BJ (cell line): ENCODE measurements around the gene ADGRD2. TPM values are rescaled to one million over a fixed set of nuclear protein-coding genes. Genes with fewer than 3 reads are reported as not detected.

ENCODE experiments used
- CTCF ChIA-PET: fragments of 350-600 bp; formaldehyde crosslinking; extraction: SDS; loops from one replicate; lab custom pipeline; 2021; ENCODE audit warnings: antibody characterized with exemption, inconsistent platforms; lab: Yijun Ruan, JAX
- POLR2A ChIA-PET: fragments of 300-600 bp; sonication (Branson Sonifier 250); formaldehyde crosslinking; extraction: SDS; loops from one replicate; lab custom pipeline; 2021; ENCODE audit warnings: antibody characterized with exemption; lab: Charles Lee
- DNase-seq: peaks from one replicate; pipeline ENCODE4 v3.0.0-alpha.2; 2011; ENCODE audit warnings: low read depth
- H3K27me3 ChIP-seq: 2 replicates; pipeline ENCODE4 v1.6.0; 2011; ENCODE audit warnings: low read length; ENCODE audit not compliant: control insufficient read depth, insufficient read depth
- H3K36me3 ChIP-seq: 2 replicates; pipeline ENCODE4 v1.5.1; 2011; ENCODE audit warnings: low read length; ENCODE audit not compliant: control insufficient read depth, insufficient read depth
- H3K4me3 ChIP-seq: 2 replicates; pipeline ENCODE4 v1.5.1; 2011; ENCODE audit warnings: low read depth, mild to moderate bottlenecking, control low read depth, low read length
- polyA plus RNA-seq: library from polyadenylated mRNA; depleted of rRNA; stranded (reverse); fragments of >200 nt; gene quantifications from 2 replicates; pipeline ENCODE4 v1.2.3, GENCODE V29; 2011
- TF ChIP-seq, protein P1 (sequence below): IDR thresholded peaks from 2 replicates; pipeline ENCODE4 v1.5.1; 2011; ENCODE audit warnings: low read depth, mild to moderate bottlenecking, control low read depth, inconsistent platforms, low read length, moderate library complexity; ENCODE audit not compliant: insufficient read depth

ADGRD2 gene
- polyA plus RNA-seq, 1 experiment, result not detected

DNA sequence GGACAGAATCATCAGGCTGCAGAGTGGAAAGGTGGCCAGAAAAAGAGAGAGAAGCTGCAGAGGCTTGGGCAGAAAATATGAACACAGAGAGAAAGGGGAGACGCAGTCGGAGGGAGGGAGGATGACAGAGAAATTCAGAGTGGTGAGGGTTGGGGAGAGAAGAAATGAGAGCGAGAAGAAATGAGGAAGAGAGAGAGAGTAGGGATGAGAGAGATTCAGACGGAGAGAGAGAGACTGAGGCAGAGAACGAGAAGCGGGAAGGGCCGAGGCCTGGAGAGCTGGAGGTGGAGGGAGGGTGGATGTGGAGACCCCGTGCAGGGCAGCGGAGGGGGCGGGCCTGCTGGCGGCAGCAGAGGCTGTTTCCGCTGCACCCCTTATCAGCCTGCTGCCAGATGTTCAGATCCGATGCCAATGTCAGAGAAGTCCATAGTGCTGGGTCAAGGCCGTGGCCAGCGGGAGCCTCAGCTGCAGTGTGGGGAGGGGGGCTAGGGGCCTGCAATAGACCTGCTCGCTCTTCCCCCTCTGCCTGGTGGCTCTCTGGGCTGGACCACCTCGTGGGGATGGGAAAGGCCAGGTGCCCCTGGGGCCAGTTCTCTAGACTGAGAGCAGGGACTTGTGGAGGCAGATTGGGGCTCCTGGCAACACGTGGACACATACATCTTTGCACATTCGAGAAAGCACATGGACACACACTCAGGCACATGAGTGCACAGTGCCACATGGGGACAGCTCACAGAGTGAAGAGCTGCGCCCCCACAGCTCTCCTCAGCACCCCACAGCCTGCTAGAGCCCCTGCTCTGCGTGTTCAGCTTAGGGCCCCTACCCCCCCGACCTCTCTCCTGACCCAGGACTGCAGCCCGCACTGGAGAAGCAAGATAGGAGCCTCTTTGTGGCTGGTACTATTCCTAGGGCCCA is 61.9 kb downstream of the ADGRD2 start:
- Histone ChIP-seq H3K4me3 (no peak overlapping the region), H3K27me3 (peaks cover 3% of the 10 kb centered on the region), H3K36me3 (no peaks in the 10 kb centered on the region)
- ChIA-PET CTCF (interaction anchor here (1.6 kb wide), 1 partner anchor 12 kb away, joined by 4 read pairs; no protein-coding TSS in a partner anchor), POLR2A (no interaction called here)
- TF ChIP-seq, protein P1, sequence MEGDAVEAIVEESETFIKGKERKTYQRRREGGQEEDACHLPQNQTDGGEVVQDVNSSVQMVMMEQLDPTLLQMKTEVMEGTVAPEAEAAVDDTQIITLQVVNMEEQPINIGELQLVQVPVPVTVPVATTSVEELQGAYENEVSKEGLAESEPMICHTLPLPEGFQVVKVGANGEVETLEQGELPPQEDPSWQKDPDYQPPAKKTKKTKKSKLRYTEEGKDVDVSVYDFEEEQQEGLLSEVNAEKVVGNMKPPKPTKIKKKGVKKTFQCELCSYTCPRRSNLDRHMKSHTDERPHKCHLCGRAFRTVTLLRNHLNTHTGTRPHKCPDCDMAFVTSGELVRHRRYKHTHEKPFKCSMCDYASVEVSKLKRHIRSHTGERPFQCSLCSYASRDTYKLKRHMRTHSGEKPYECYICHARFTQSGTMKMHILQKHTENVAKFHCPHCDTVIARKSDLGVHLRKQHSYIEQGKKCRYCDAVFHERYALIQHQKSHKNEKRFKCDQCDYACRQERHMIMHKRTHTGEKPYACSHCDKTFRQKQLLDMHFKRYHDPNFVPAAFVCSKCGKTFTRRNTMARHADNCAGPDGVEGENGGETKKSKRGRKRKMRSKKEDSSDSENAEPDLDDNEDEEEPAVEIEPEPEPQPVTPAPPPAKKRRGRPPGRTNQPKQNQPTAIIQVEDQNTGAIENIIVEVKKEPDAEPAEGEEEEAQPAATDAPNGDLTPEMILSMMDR, result no peak
- DNase-seq, result no peak

DNA sequence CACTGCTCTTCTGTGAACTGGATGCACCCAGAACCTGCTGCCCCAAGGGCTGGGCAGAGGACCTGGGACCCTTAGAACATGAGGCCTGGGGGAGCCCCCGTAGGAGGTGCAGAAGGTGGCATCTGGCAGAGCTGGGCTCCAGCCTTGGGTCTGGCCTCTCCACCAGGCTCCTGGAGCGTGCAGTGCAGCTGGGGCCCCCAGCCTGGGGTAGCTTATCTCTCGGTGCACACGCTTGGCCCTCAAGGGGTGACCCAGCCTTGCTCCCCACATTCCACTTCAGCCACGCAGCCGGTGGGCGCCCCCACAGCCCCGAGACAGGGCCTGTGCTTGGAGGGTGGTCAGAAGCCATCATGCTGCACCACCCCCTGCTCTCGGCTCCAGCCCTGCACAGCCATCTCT is 62.6 kb downstream of the ADGRD2 start:
- Histone ChIP-seq H3K4me3 (no peak overlapping the region), H3K27me3 (peaks cover 3% of the 10 kb centered on the region), H3K36me3 (no peaks in the 10 kb centered on the region)
- CTCF ChIA-PET, result interaction anchor here (1.6 kb wide), 1 partner anchor 11 kb away, joined by 4 read pairs; no protein-coding TSS in a partner anchor
- POLR2A ChIA-PET, result no interaction called here
- TF ChIP-seq, protein P1, result no peak
- DNase-seq, result no peak

DNA sequence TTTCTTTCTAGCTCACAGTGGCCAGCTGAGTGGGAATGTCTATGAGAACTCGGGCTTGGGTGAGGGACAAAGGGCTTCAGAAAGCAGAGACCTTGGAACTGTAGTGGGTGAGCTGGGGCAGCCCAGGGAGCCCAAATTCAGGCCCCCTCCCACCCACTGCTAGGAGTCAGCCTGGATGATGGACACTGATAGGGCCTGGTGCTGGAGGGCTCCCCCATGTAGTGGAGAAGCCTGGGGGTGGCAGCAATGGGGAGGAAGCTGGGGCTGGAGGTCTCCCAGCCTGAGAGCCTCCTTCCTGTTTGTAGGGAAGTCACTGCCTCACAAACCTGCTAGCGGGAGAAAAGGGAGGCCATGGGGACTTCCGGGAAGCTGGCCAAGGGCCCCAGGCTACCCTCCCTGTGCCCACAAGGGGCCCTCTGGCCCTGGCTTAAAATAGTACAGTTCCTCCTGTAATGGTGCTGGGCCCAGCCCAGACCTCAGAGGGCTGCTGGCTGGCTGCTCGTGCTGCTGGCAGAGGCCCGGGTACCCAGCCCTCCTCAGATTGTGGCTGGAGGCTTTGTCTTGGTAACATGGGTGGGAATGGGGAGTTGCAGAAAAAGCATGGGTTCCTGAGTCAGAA is 63.2 kb downstream of the ADGRD2 start:
- POLR2A ChIA-PET, result no interaction called here
- DNase-seq, result no peak
- H3K4me3 ChIP-seq, result no peak overlapping the region
- CTCF ChIA-PET, result interaction anchor here (1.6 kb wide), 1 partner anchor 10 kb away, joined by 4 read pairs; no protein-coding TSS in a partner anchor
- peaks cover 6% of the 10 kb centered on the region for H3K27me3 ChIP-seq
- H3K36me3 ChIP-seq, result no peaks in the 10 kb centered on the region
- TF ChIP-seq, protein P1, result no peak

DNA sequence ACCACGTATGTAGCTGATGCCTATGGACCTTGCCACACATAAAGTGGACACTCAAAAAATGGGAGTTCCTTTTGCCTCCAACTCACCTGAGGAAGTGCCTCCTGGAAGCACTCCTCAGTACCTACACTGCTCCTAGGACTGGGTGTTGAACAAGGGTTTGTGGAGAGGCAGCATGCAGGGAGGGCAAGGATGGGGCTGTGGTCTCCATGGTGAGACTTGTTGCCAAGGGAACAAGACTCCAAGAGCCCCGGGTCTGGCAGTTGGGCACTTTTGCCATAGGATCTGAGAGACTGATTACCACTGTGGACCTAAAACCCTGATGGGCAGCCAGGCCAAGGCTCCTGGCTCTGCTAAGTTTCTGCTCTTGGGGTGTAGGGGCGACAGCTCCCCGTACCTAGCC is 63.9 kb downstream of the ADGRD2 start:
- POLR2A ChIA-PET, result no interaction called here
- H3K4me3 ChIP-seq, result no peak overlapping the region
- peaks cover 6% of the 10 kb centered on the region for H3K27me3 ChIP-seq
- no peak for DNase-seq
- TF ChIP-seq, protein P1, result no peak
- H3K36me3 ChIP-seq, result no peaks in the 10 kb centered on the region
- CTCF ChIA-PET, result no interaction called here

DNA sequence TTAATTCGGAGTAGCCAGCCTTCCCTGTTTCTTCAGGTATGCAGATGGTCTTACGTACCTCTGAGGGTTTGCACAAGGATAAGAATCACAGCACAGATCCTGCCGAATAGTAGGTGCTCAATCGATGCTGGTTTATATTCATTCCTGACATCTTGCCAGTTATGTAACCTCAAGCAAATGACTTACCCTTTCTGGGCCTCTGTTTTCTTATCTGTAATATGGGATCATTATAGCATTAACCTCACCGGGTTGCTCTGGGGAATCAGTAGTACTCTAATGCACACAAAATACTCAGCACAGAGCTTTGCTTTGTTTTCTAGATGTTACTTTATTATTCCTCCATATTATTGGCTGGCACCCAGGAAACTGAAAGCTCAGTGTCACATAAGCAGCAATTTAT is 64.6 kb downstream of the ADGRD2 start:
- Histone ChIP-seq H3K36me3 (no peaks in the 10 kb centered on the region), H3K27me3 (peaks cover 9% of the 10 kb centered on the region), H3K4me3 (no peak overlapping the region)
- ChIA-PET CTCF (interaction anchor here (0.9 kb wide), 1 partner anchor 22 kb away, joined by 3 read pairs; no protein-coding TSS in a partner anchor), POLR2A (no interaction called here)
- TF ChIP-seq, protein P1, result no peak
- no peak for DNase-seq
